Myocyte (in vitro differentiated cells): ENCODE results near the gene GPR161. TPM values are rescaled to one million over a fixed set of nuclear protein-coding genes. Genes with fewer than 3 reads are reported as not detected.

Source experiments
- DNase-seq: peaks from one replicate; pipeline ENCODE4 v3.0.0-alpha.2; 2012; ENCODE audit warnings: low read depth
- total RNA-seq: library from RNA; depleted of rRNA; stranded (reverse); fragments of >200 nt; gene quantifications from 2 replicates; pipeline ENCODE4 v1.2.3, GENCODE V29; 2014

The GPR161 gene
- total RNA-seq, 1 donor from 2014 or later: 7.0 TPM

- DNase-seq: no peak
Measured at GRCh38 chr1:168050307-168050706, 86.4 kb downstream of the GPR161 start.

- DNase-seq: peak; percentile 46
Measured at GRCh38 chr1:168045311-168045710, 91.4 kb downstream of the GPR161 start.

GRCh38 chr1:168042362-168042761 lies 94.4 kb downstream of the GPR161 start:
- no peak for DNase-seq

GRCh38 chr1:168035345-168035744 lies 101.4 kb downstream of the GPR161 start:
- DNase-seq: no peak

- DNase-seq: no peak
Measured at GRCh38 chr1:168032029-168032428, 104.7 kb downstream of the GPR161 start.

- no peak for DNase-seq
Measured at GRCh38 chr1:168031627-168032026, 105.1 kb downstream of the GPR161 start.

- no peak for DNase-seq
Measured at GRCh38 chr1:168031198-168031597, 105.5 kb downstream of the GPR161 start.

Other genes with a start within 250 kb of the GPR161 start
- not detected in 2 replicates for gene ADCY10, start 222.8 kb downstream of the GPR161 start, total RNA-seq
- 118 TPM in 2 replicates for gene DCAF6, start 200.2 kb downstream of the GPR161 start, total RNA-seq
- gene MPC2, start 199.9 kb downstream of the GPR161 start, total RNA-seq: 60.4 TPM in 2 replicates
- gene TIPRL, start 42.0 kb upstream of the GPR161 start, total RNA-seq: 47.8 and 49.0 TPM in 2 replicates
- 29.7 and 34.0 TPM in 2 replicates for gene SFT2D2, start 89.1 kb upstream of the GPR161 start, total RNA-seq
- gene TBX19, start 143.9 kb upstream of the GPR161 start, total RNA-seq: 0.62 and 1.3 TPM in 2 replicates